Suprapubic skin (tissue), 4 donors: ENCODE results near the gene ST3GAL6. TPM values are rescaled to one million over a fixed set of nuclear protein-coding genes. Genes with fewer than 3 reads are reported as not detected.

Experiments used
- DNase-seq, 2 donors: peaks; one replicate each; pipeline ENCODE4 v3.0.0-alpha.2; 2019; ENCODE audit warnings: low spot score in 2 of 2
- H3K27ac ChIP-seq: fragments of 200-600 bp; sonication (generic); one replicate; pipeline ENCODE4 v1.5.1; 2019
- H3K27me3 ChIP-seq: fragments of 200-600 bp; sonication (generic); one replicate; pipeline ENCODE4 v1.5.1; 2019
- H3K36me3 ChIP-seq: fragments of 200-600 bp; sonication (generic); one replicate; pipeline ENCODE4 v1.5.1; 2019
- H3K4me1 ChIP-seq: fragments of 200-600 bp; sonication (generic); one replicate; pipeline ENCODE4 v1.5.1; 2019
- H3K4me3 ChIP-seq: fragments of 200-600 bp; sonication (generic); one replicate; pipeline ENCODE4 v1.5.1; 2019; ENCODE audit warnings: mild to moderate bottlenecking
- H3K9me3 ChIP-seq: fragments of 200-600 bp; sonication (generic); one replicate; pipeline ENCODE4 v1.5.1; 2019
- EP300 ChIP-seq: sonication (generic); formaldehyde crosslinking; IDR thresholded peaks from one replicate; pipeline ENCODE4 v1.6.1; 2017; ENCODE audit warnings: antibody characterized with exemption
- POLR2A ChIP-seq, 2 donors: fragments of 450-650 bp; IDR thresholded peaks; one replicate each; pipeline ENCODE4 v1.6.1; 2017; ENCODE audit warnings: antibody characterized with exemption in 2 of 2, mild to moderate bottlenecking in 2 of 2, moderate library complexity in 2 of 2
- POLR2AphosphoS5 ChIP-seq, 3 donors: sonication (generic); formaldehyde crosslinking; IDR thresholded peaks; one replicate each; pipeline ENCODE4 v1.6.1; 2017; ENCODE audit warnings: antibody characterized with exemption in 3 of 3
- WGBS: methylation state at CpG from one replicate; pipeline ENCODE4 v1.1.5; 2018; 5-methylcytosine and 5-hydroxymethylcytosine counted together
- total RNA-seq, 4 donors: library from RNA; depleted of rRNA; stranded (reverse); fragments of >200 nt; gene quantifications; one replicate each; pipeline ENCODE4 v1.1.0, GENCODE V29; 2016
- TF ChIP-seq, protein P1 (sequence below), 2 donors: fragments of 200-600 bp in 1 of 2; fragments of 450-650 bp in 1 of 2; sonication (generic) in 1 of 2; IDR thresholded peaks; one replicate each; pipeline ENCODE4 v1.5.1; 2016 to 2019; ENCODE audit warnings: antibody characterized with exemption in 2 of 2, mild to moderate bottlenecking in 1 of 2, moderate library complexity in 1 of 2

Gene ST3GAL6
- total RNA-seq, 4 donors from 2014 or later, result 13.1 to 48.0 (median 20.6) TPM

DNA sequence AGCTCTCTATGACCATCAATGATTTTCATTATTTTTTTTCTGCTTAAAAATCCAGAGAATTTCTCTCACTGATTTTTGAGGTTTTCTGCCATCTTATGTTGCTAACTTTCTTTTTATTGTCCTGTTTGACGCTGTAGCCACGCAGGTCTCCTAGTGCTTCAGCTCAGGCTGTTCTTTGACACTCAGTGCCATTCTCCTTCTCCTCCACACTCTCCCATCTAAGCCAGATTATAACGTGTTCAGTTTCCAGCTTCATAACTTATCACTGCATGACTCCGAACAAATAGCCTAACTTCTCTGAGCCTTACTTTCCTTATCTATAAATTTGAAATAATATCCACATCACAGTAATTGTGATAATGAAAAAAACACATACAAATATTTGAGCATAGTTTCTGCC lies 22.8 kb upstream of the ST3GAL6 start:
- H3K4me1 ChIP-seq, result peaks cover 4% of the 10 kb centered on the region
- no peaks in the 10 kb centered on the region for H3K9me3 ChIP-seq
- H3K27ac ChIP-seq, result no peak overlapping the region
- no peaks in the 10 kb centered on the region for H3K27me3 ChIP-seq
- no peaks in the 10 kb centered on the region for H3K36me3 ChIP-seq
- TF ChIP-seq, protein P1, sequence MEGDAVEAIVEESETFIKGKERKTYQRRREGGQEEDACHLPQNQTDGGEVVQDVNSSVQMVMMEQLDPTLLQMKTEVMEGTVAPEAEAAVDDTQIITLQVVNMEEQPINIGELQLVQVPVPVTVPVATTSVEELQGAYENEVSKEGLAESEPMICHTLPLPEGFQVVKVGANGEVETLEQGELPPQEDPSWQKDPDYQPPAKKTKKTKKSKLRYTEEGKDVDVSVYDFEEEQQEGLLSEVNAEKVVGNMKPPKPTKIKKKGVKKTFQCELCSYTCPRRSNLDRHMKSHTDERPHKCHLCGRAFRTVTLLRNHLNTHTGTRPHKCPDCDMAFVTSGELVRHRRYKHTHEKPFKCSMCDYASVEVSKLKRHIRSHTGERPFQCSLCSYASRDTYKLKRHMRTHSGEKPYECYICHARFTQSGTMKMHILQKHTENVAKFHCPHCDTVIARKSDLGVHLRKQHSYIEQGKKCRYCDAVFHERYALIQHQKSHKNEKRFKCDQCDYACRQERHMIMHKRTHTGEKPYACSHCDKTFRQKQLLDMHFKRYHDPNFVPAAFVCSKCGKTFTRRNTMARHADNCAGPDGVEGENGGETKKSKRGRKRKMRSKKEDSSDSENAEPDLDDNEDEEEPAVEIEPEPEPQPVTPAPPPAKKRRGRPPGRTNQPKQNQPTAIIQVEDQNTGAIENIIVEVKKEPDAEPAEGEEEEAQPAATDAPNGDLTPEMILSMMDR (IDR thresholded peaks at IDR 0.05), result no peak
- TF ChIP-seq POLR2A (IDR thresholded peaks at IDR 0.05) (no peak), EP300 (no peak), POLR2AphosphoS5 (IDR thresholded peaks at IDR 0.05) (no peak)
- H3K4me3 ChIP-seq, result no peak overlapping the region
- 89% methylated on average over 4 of the region's 4 CpGs for WGBS
- DNase-seq, result no peak

DNA sequence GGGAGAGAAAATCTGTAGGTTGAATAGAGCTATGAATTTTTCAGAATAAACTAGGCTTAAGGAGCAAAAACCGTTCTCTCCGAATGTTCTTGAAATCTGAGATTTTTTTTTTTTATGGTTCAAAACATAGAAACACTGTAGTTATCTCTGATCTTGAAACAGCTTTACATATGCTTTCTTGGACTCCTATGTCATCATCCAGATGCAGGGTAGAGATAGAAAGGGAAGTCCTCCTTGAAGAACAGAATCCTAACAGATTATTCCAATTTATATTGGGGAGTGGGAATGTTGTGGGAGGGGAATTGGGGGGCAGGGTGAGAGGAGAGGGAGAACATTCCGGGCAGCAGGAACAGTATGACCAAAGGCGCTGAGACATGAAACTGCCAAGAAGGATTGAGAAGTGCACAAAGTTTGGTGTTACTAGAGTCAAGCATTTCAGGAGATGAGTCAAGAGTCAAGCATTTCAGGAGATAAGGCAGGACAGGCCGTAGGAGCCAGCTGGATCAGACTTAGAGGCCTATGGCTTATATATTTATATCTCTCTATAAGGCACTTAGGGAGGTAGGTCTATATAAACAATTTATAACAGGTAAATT lies 21.9 kb upstream of the ST3GAL6 start:
- H3K27ac ChIP-seq, result no peak overlapping the region
- no peaks in the 10 kb centered on the region for H3K9me3 ChIP-seq
- H3K27me3 ChIP-seq, result no peaks in the 10 kb centered on the region
- peaks cover 4% of the 10 kb centered on the region for H3K4me1 ChIP-seq
- WGBS, result 74% methylated on average over 5 of the region's 5 CpGs
- no peaks in the 10 kb centered on the region for H3K36me3 ChIP-seq
- DNase-seq, result no peak
- H3K4me3 ChIP-seq, result no peak overlapping the region
- TF ChIP-seq POLR2AphosphoS5 (IDR thresholded peaks at IDR 0.05), result no peak

DNA sequence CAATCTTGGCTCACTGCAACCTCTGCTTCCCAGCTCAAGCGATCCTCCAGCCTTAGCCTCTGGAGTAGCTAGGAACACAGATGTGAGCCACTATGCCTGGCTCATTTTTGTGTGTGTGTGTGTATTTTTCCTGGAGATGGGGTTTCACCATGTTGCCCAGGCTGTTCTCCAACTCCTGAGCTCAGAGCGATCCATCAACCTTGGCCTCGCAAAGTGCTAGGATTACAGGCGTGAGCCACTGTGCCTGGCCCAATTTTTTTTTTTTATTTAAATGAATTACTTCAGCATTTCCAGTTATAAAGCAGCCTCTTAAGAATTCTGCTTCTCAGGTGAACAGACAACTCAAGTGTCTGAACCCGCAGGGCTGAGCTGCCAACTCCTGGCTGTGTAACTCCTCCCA lies 20.1 kb upstream of the ST3GAL6 start:
- Histone ChIP-seq H3K9me3 (no peaks in the 10 kb centered on the region), H3K4me3 (no peak overlapping the region), H3K4me1 (peaks cover 4% of the 10 kb centered on the region), H3K27ac (no peak overlapping the region), H3K27me3 (no peaks in the 10 kb centered on the region), H3K36me3 (no peaks in the 10 kb centered on the region)
- DNase-seq, result no peak
- WGBS, result 59% methylated on average over 5 of the region's 5 CpGs
- TF ChIP-seq POLR2A (IDR thresholded peaks at IDR 0.05) (no peak), EP300 (no peak), POLR2AphosphoS5 (IDR thresholded peaks at IDR 0.05) (no peak)
- TF ChIP-seq, protein P1 (IDR thresholded peaks at IDR 0.05), result no peak

DNA sequence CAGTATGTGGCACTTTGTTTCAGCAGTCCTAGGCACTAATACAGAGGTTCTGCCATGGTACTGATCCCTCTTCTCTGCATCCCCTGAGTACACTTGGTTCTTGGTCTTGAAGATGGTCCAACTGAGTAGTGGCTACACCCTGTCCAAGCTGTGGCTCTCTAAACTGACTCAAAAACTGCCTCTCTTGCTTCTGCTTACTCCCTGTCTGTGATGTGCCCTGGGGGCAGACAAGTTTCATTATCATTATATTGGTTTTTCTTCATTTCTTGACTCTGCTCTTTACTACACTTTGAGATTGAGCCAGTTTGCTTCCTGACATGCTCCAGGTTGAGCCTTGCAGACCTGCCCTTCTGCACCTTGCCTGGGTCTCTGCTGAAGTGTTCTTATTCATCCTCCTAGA lies 18.9 kb upstream of the ST3GAL6 start:
- TF ChIP-seq, protein P1 (IDR thresholded peaks at IDR 0.05), result no peak
- no peak for TF ChIP-seq POLR2AphosphoS5 (IDR thresholded peaks at IDR 0.05)
- TF ChIP-seq EP300, result no peak
- no peak for TF ChIP-seq POLR2A (IDR thresholded peaks at IDR 0.05)

DNA sequence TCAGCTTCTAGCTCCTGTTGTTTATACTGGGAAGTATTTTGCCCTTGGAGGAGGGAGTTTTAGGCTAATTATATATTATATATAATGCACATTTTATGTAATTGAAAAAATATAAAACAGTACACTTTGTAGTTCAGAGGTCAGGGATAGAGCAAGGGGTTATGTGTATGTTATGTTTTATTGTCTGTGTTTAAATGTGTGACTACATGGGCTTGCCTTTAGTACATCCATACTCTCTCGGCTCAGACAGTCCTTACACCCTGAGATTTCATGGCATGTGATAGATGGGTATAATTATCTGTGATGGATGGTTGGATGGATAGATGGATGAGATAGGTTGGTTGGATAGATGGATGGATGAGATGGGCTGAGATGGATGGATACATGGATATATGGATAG lies 17.4 kb upstream of the ST3GAL6 start:
- no peaks in the 10 kb centered on the region for H3K27me3 ChIP-seq
- H3K4me1 ChIP-seq, result peaks cover 4% of the 10 kb centered on the region
- no peaks in the 10 kb centered on the region for H3K9me3 ChIP-seq
- DNase-seq, result no peak
- H3K36me3 ChIP-seq, result no peaks in the 10 kb centered on the region
- H3K27ac ChIP-seq, result no peak overlapping the region
- whole genome bisulfite sequencing, result 83% methylated on average over 1 of the region's 1 CpG
- H3K4me3 ChIP-seq, result no peak overlapping the region
- TF ChIP-seq POLR2A (IDR thresholded peaks at IDR 0.05), result no peak
- TF ChIP-seq EP300, result no peak
- TF ChIP-seq POLR2AphosphoS5 (IDR thresholded peaks at IDR 0.05), result no peak
- TF ChIP-seq, protein P1 (IDR thresholded peaks at IDR 0.05), result no peak

More for the DNA sequence above, 18.9 kb upstream of the ST3GAL6 start:
- no peak for DNase-seq
- Histone ChIP-seq H3K27ac (no peak overlapping the region), H3K9me3 (no peaks in the 10 kb centered on the region), H3K4me1 (peaks cover 4% of the 10 kb centered on the region), H3K36me3 (no peaks in the 10 kb centered on the region), H3K4me3 (no peak overlapping the region), H3K27me3 (no peaks in the 10 kb centered on the region)

DNA sequence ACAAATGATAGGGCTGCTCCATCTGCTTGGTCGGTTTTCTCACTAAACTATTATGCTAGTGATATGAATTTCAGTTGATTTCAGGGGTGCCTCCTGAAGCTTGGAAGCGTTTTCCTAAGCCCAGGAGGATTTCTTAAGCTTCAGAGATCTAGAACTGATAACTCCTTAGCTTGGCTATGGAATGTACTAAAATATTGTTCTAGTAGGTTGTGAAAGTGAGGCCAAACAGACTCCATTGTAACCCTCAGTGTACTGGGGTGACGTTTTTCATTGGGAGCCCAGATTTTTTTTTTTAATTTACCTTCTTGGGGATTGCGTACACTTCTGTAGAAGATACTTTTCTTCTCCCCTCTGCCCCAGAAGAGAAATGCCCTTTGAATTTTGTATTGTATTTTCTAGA lies 17.0 kb upstream of the ST3GAL6 start:
- Histone ChIP-seq H3K27ac (no peak overlapping the region), H3K9me3 (no peaks in the 10 kb centered on the region), H3K4me3 (no peak overlapping the region), H3K27me3 (no peaks in the 10 kb centered on the region), H3K36me3 (no peaks in the 10 kb centered on the region), H3K4me1 (peaks cover 4% of the 10 kb centered on the region)
- 89% methylated on average over 4 of the region's 4 CpGs for WGBS
- TF ChIP-seq POLR2AphosphoS5 (IDR thresholded peaks at IDR 0.05) (no peak), POLR2A (IDR thresholded peaks at IDR 0.05) (no peak), EP300 (no peak)
- TF ChIP-seq, protein P1 (IDR thresholded peaks at IDR 0.05), result no peak
- DNase-seq, result no peak
